GM23338 (cell line): ENCODE data around the gene ARRDC2.

ENCODE experiments used
- CREB1 ChIP-seq: fragments of 250-450 bp; sonication (Bioruptor Pico); IDR thresholded peaks from 2 replicates; pipeline ENCODE4 v1.5.0; 2020; ENCODE audit warnings: low read depth, mild to moderate bottlenecking, moderate library complexity
- CTCF ChIP-seq, 2 experiments: fragments of 200-600 bp in 1 of 2; sonication (generic) in 1 of 2; conservative IDR thresholded peaks; 2 replicates each; pipeline versions ENCODE4 v1.5.1 to v1.6.1; 2016 to 2017; ENCODE audit warnings: antibody characterized with exemption in 2 of 2, low read depth in 2 of 2, mild to moderate bottlenecking in 2 of 2, moderate library complexity in 1 of 2
- EZH2 ChIP-seq: fragments of 200-600 bp; sonication (generic); IDR thresholded peaks from one replicate; pipeline ENCODE4 v1.8.0; 2017; ENCODE audit warnings: antibody characterized with exemption, mild to moderate bottlenecking, low read depth; ENCODE audit not compliant: unreplicated experiment
- EZH2phosphoT487 ChIP-seq: fragments of 200-600 bp; sonication (generic); IDR thresholded peaks from one replicate; pipeline ENCODE4 v1.8.1; 2018; ENCODE audit warnings: antibody characterized with exemption; ENCODE audit not compliant: unreplicated experiment
- JUNB ChIP-seq: IDR thresholded peaks from one replicate; pipeline ENCODE4 v1.6.1; 2016; ENCODE audit warnings: antibody characterized with exemption; ENCODE audit not compliant: unreplicated experiment
- NANOG ChIP-seq: IDR thresholded peaks from 2 replicates; pipeline ENCODE4 v1.6.1; 2016; ENCODE audit warnings: antibody characterized with exemption, borderline replicate concordance
- POLR2AphosphoS5 ChIP-seq: IDR thresholded peaks from 2 replicates; pipeline ENCODE4 v1.6.1; 2016; ENCODE audit warnings: antibody characterized with exemption, low read depth
- REST ChIP-seq: IDR thresholded peaks from one replicate; pipeline ENCODE4 v1.6.1; 2018; ENCODE audit warnings: antibody characterized with exemption; ENCODE audit not compliant: unreplicated experiment
- ZNF331 ChIP-seq: fragments of 250-450 bp; sonication (Bioruptor Pico); IDR thresholded peaks from 2 replicates; pipeline ENCODE4 v1.5.0; 2020; ENCODE audit warnings: low read depth, mild to moderate bottlenecking, moderate library complexity

GRCh38 chr19:18000915-18001776 is 6.8 kb upstream of the ARRDC2 start:
- no peak for TF ChIP-seq CTCF (conservative IDR thresholded peaks at IDR 0.05; ENCODE audit: low read depth in 2 of 2)
- TF ChIP-seq REST, result no peak
- TF ChIP-seq EZH2phosphoT487, result no peak
- peak; percentile 43 for TF ChIP-seq POLR2AphosphoS5
- no peak for TF ChIP-seq JUNB
- peak; percentile 37 for TF ChIP-seq EZH2
- TF ChIP-seq ZNF331 (CRISPR knock-in tag), result no peak
- TF ChIP-seq CREB1 (CRISPR knock-in tag), result peak; percentile 52
- no peak for TF ChIP-seq NANOG
